Activated T-helper 1 cell treated with anti-CD3 and anti-CD28 coated beads, Interleukin-12 subunit alpha, Interleukin-12 subunit beta, Interleukin-2, Interleukin-4 antibody, amounts not matched to agents 30 ng/mL and 10 ng/mL and 1 ng/mL, durations not matched to agents 14 hours and 24 hours and 36 hours (primary cell): ENCODE measurements around the gene OXCT2. TPM values are rescaled to one million over a fixed set of nuclear protein-coding genes. Genes with fewer than 3 reads are reported as not detected.
"Not testable (repeated sequence)": the region's sequence is repeated elsewhere in the genome, so short reads cannot be mapped to it uniquely, and the experiment has no call there.

Source experiments
- DNase-seq: peaks from one replicate; pipeline ENCODE4 v3.0.0; 2021; ENCODE audit warnings: low spot score
- H3K27ac Mint-ChIP-seq: one replicate; pipeline ENCODE4 v1.8.0; 2021; ENCODE audit warnings: mild to moderate bottlenecking, mixed read lengths
- H3K27me3 Mint-ChIP-seq: one replicate; pipeline ENCODE4 v1.8.0; 2022; ENCODE audit warnings: mild to moderate bottlenecking, moderate library complexity, mixed read lengths; ENCODE audit not compliant: insufficient read depth
- H3K36me3 Mint-ChIP-seq: one replicate; pipeline ENCODE4 v1.8.0; 2021; ENCODE audit warnings: low read depth, mixed read lengths
- H3K4me1 Mint-ChIP-seq: one replicate; pipeline ENCODE4 v1.8.0; 2021; ENCODE audit warnings: low read depth, mixed read lengths
- H3K4me3 Mint-ChIP-seq: one replicate; pipeline ENCODE4 v1.8.0; 2021; ENCODE audit warnings: mild to moderate bottlenecking, moderate library complexity, mixed read lengths
- H3K9me3 Mint-ChIP-seq: one replicate; pipeline ENCODE4 v1.8.0; 2021; ENCODE audit warnings: mixed read lengths
- intact Hi-C: fragments of 100-400 bp; cut with micrococcal nuclease; formaldehyde crosslinking; loops from one replicate; pipeline ENCODE4 v1.15.1; 2024
- total RNA-seq: library from RNA; stranded (reverse); gene quantifications from 2 replicates; pipeline ENCODE4 v1.2.3, GENCODE V29; 2022

The OXCT2 gene
- total RNA-seq, 1 donor from 2014 or later, result 1.6 TPM

DNA sequence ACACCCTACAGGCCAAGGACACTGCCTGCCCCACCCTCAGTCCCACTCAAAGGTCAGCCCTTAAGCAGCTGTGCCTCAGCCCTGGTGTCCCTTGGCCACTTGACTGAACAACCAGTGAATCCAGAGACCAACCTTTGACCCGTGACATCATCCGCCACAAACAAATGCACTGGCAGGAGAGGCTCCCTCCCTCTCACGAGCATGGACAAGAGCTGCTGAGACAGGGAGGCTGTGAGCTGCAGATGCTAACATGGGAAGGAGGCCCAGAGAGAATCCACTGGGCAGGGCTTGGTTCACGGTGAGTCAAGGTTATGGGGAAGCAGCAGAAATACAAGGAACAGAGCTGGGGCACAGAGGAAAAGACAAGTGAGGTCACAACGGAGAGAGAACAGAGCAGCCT, 4.7 kb downstream of the OXCT2 start:
- H3K27ac Mint-ChIP-seq, intact Hi-C loops, DNase-seq, H3K4me1 Mint-ChIP-seq, H3K9me3 Mint-ChIP-seq, H3K4me3 Mint-ChIP-seq, H3K36me3 Mint-ChIP-seq, H3K27me3 Mint-ChIP-seq: not testable (repeated sequence)

DNA sequence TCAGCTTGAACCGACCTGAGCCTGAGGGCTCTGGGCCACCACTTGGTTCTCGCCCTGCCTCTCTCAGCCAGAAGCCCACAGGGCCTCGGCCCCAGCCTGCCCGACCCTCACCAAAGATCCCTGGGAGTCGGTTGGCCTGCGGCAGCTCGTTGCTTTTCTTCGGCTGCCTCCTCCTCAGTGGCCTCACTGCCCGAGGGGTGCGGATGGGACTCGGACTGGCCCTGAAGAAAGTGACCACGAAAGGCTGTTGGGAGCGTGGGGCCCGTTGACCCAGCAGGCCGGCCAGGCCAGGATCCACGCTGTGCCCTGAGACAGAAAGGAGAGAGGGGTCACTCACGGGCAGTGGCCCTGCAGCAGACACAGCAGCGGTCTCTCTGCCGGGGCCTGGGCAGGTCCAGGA, 6.6 kb downstream of the OXCT2 start:
- H3K27me3 Mint-ChIP-seq, H3K27ac Mint-ChIP-seq, H3K36me3 Mint-ChIP-seq, H3K4me3 Mint-ChIP-seq, H3K4me1 Mint-ChIP-seq, H3K9me3 Mint-ChIP-seq, intact Hi-C loops, DNase-seq: not testable (repeated sequence)

GRCh38 chr1:39763619-39764374, 7.4 kb downstream of the OXCT2 start:
- DNase-seq, H3K27ac Mint-ChIP-seq, intact Hi-C loops, H3K4me3 Mint-ChIP-seq, H3K9me3 Mint-ChIP-seq, H3K4me1 Mint-ChIP-seq, H3K36me3 Mint-ChIP-seq, H3K27me3 Mint-ChIP-seq: not testable (repeated sequence)

DNA sequence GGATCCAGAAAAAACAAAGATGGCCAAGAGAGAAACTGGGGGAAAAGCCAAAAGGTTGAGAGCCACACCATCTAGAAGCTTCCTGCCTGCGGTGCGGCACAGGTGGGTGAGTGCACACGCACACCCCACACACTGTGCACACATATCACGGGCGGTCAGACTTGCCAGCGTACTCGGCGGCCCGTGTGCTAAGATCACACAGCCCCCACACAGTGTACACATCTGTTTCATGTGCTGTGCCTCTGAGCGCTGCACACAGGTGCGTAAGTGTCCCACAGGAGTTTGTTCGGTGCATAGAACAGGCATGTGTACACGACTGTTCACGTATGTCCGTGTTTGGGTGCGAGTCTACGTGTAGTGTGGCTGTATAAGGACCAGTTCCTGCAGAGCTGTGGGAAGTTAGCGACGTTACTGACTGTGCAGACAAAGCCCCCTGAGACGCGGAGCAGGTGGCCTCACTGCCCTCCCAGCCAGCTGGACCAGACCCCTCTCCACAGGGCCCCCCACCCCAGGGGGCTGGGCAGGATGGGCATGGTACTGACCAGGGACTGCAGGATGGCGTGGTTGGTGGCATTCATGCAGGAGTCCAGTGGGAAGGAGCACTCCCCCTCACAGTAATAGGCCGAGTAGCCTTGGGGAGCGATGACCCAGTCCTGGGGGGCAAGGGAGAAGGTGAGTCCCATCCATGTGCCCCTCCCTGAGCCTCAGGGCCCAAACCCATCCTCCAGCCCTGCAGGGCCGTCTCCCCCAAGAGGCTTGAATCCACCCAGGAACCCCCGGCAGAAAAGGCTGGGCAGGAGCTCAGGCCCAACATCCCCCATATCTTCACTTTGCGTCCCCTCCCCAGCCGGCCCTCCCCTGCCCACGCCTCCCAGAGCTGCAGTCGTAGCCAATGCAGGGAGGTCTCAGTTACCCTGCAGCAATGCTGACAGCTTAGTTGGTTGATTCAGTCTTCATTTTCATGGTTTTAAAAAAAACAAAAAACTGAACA, 8.3 kb downstream of the OXCT2 start:
- DNase-seq, result no peak
- peaks cover 1% of the 10 kb centered on the region for H3K27me3 Mint-ChIP-seq
- H3K9me3 Mint-ChIP-seq, result no peaks in the 10 kb centered on the region
- H3K27ac Mint-ChIP-seq, result no peak overlapping the region
- peaks cover 4% of the 10 kb centered on the region for H3K36me3 Mint-ChIP-seq
- H3K4me3 Mint-ChIP-seq, result no peak overlapping the region
- intact Hi-C loops, result no loop called here
- H3K4me1 Mint-ChIP-seq, result no peaks in the 10 kb centered on the region

- no peak for DNase-seq
- Mint-ChIP-seq H3K27me3 (no peaks in the 10 kb centered on the region), H3K27ac (no peak overlapping the region), H3K36me3 (peaks cover 10% of the 10 kb centered on the region), H3K9me3 (no peaks in the 10 kb centered on the region), H3K4me3 (no peak overlapping the region), H3K4me1 (no peaks in the 10 kb centered on the region)
- intact Hi-C loops, result no loop called here
Measured at GRCh38 chr1:39761557-39762260, 9.4 kb downstream of the OXCT2 start.

DNA sequence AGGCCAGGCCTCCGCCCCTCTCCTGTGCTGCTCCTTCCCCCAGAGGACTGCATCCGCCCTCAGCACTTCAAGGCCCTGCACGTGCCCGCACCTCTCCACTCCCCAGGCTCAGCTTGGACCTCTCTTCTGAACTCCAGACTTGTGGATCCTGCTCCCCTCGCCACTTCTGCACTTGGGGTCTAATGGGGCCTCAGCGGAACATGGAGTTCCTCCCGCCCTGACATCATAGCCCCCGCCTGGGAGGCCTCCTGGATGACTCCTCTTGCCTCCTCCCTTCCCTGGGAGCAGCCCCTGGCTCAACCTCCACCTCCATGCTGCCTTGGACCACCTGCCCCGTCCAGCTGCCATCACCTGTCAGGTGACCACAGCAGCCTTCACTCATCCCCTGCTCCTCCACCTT, 10.1 kb downstream of the OXCT2 start:
- Mint-ChIP-seq H3K9me3 (no peaks in the 10 kb centered on the region), H3K36me3 (peaks cover 14% of the 10 kb centered on the region), H3K4me3 (no peak overlapping the region), H3K27ac (no peak overlapping the region), H3K4me1 (no peaks in the 10 kb centered on the region), H3K27me3 (no peaks in the 10 kb centered on the region)
- no peak for DNase-seq
- intact Hi-C loops, result no loop called here

GRCh38 chr1:39760074-39761008, 10.8 kb downstream of the OXCT2 start:
- Mint-ChIP-seq H3K4me3 (no peak overlapping the region), H3K9me3 (no peaks in the 10 kb centered on the region), H3K27ac (no peak overlapping the region), H3K4me1 (no peaks in the 10 kb centered on the region), H3K27me3 (no peaks in the 10 kb centered on the region), H3K36me3 (peaks cover 14% of the 10 kb centered on the region)
- no peak for DNase-seq
- intact Hi-C loops, result no loop called here

- Mint-ChIP-seq H3K27ac (no peak overlapping the region), H3K9me3 (no peaks in the 10 kb centered on the region), H3K4me3 (no peak overlapping the region), H3K27me3 (no peaks in the 10 kb centered on the region), H3K4me1 (no peaks in the 10 kb centered on the region), H3K36me3 (peaks cover 21% of the 10 kb centered on the region)
- no peak for DNase-seq
- intact Hi-C loops, result no loop called here
Measured at GRCh38 chr1:39759436-39759726, 11.8 kb downstream of the OXCT2 start.

- Mint-ChIP-seq H3K36me3 (peaks cover 21% of the 10 kb centered on the region), H3K4me3 (no peak overlapping the region), H3K4me1 (no peaks in the 10 kb centered on the region), H3K27me3 (no peaks in the 10 kb centered on the region), H3K27ac (no peak overlapping the region), H3K9me3 (no peaks in the 10 kb centered on the region)
- no peak for DNase-seq
- intact Hi-C loops, result no loop called here
Measured at GRCh38 chr1:39758556-39759435, 12.4 kb downstream of the OXCT2 start.

- Mint-ChIP-seq H3K9me3 (no peaks in the 10 kb centered on the region), H3K4me1 (no peaks in the 10 kb centered on the region), H3K36me3 (peaks cover 27% of the 10 kb centered on the region), H3K27me3 (no peaks in the 10 kb centered on the region), H3K27ac (no peak overlapping the region), H3K4me3 (no peak overlapping the region)
- DNase-seq, result no peak
- intact Hi-C loops, result no loop called here
Measured at GRCh38 chr1:39757501-39757900, 13.6 kb downstream of the OXCT2 start.

GRCh38 chr1:39755965-39756659, 15.0 kb downstream of the OXCT2 start:
- H3K9me3 Mint-ChIP-seq, result no peaks in the 10 kb centered on the region
- DNase-seq, result no peak
- peaks cover 31% of the 10 kb centered on the region for H3K36me3 Mint-ChIP-seq
- H3K27ac Mint-ChIP-seq, result no peak overlapping the region
- H3K27me3 Mint-ChIP-seq, result no peaks in the 10 kb centered on the region
- H3K4me3 Mint-ChIP-seq, result no peak overlapping the region
- intact Hi-C loops, result no loop called here
- H3K4me1 Mint-ChIP-seq, result no peaks in the 10 kb centered on the region
